IMR-90 (cell line): Measurements from ENCODE around the gene HOXA7. TPM values are rescaled to one million over a fixed set of nuclear protein-coding genes. Genes with fewer than 3 reads are reported as not detected.
A peak's percentile ranks its signal among the peaks of the same experiment; 100 is the strongest.

Source experiments
- ATAC-seq: fragments of 200-7000 bp; cut with Tn5 transposase; 2 replicates; pipeline ENCODE4 v1.9.1; 2020; ENCODE audit warnings: low read depth, mild to moderate bottlenecking, moderate library complexity
- BruUV-seq: library from RNA; stranded (reverse); fragments of 400-500 nt; replicated peaks from 2 replicates; lab custom pipeline; 2021; lab: Mats Ljungman, UMichigan
- CTCF ChIA-PET: fragments of 300-600 bp; formaldehyde crosslinking; extraction: SDS; loops from one replicate; lab custom pipeline; 2021; ENCODE audit warnings: antibody characterized with exemption; lab: Yijun Ruan, JAX
- POLR2A ChIA-PET: fragments of 300-600 bp; sonication (Branson Sonifier 250); formaldehyde crosslinking; loops from one replicate; lab custom pipeline; 2022; ENCODE audit warnings: antibody characterized with exemption; ENCODE audit not compliant: unreplicated experiment; lab: Charles Lee
- DNase-seq: peaks from one replicate; pipeline ENCODE4 v3.0.0; 2013
- H2AFZ ChIP-seq: replicated peaks from 2 replicates; pipeline ENCODE3; 2013; ENCODE audit warnings: low read length, mild to moderate bottlenecking; ENCODE audit not compliant: poor library complexity
- H2AK5ac ChIP-seq: 2 replicates; pipeline ENCODE4 v1.6.1; 2013; ENCODE audit warnings: low read depth, low read length, inconsistent platforms
- H2AK9ac ChIP-seq: replicated peaks from 2 replicates; pipeline ENCODE3; 2013; ENCODE audit warnings: mild to moderate bottlenecking, low read depth, low read length, moderate library complexity; ENCODE audit not compliant: poor library complexity
- H2BK120ac ChIP-seq: 2 replicates; pipeline ENCODE4 v1.6.1; 2013; ENCODE audit warnings: low read depth, low read length, inconsistent platforms
- H2BK15ac ChIP-seq: 3 replicates; pipeline ENCODE4 v1.6.1; 2013; ENCODE audit warnings: low read depth, low read length, inconsistent platforms
- H2BK20ac ChIP-seq: 2 replicates; pipeline ENCODE4 v1.6.1; 2013; ENCODE audit warnings: low read depth, mild to moderate bottlenecking, inconsistent platforms, low read length, moderate library complexity
- H2BK5ac ChIP-seq: 2 replicates; pipeline ENCODE4 v1.6.1; 2013; ENCODE audit warnings: mild to moderate bottlenecking, low read depth, low read length, inconsistent platforms; ENCODE audit not compliant: poor library complexity, severe bottlenecking
- H3K14ac ChIP-seq: replicated peaks from 2 replicates; pipeline ENCODE4 v1.6.1; 2013; ENCODE audit warnings: low read depth, low read length, inconsistent platforms
- H3K18ac ChIP-seq: 2 replicates; pipeline ENCODE4 v1.6.1; 2013; ENCODE audit warnings: low read depth, low read length, control low read depth
- H3K23ac ChIP-seq: 2 replicates; pipeline ENCODE4 v1.6.1; 2013; ENCODE audit warnings: low read depth, low read length, inconsistent platforms
- H3K27ac ChIP-seq: 2 replicates; pipeline ENCODE4 v1.5.1; 2013; ENCODE audit warnings: mild to moderate bottlenecking, control low read depth, low read length; ENCODE audit not compliant: insufficient read depth
- H3K27me3 ChIP-seq: 2 replicates; pipeline ENCODE4 v1.6.1; 2013; ENCODE audit warnings: low read length; ENCODE audit not compliant: control insufficient read depth, insufficient read depth
- H3K36me3 ChIP-seq: 2 replicates; pipeline ENCODE4 v1.6.1; 2013; ENCODE audit warnings: low read length, mixed read lengths; ENCODE audit not compliant: control insufficient read depth, insufficient read depth
- H3K4ac ChIP-seq: 2 replicates; pipeline ENCODE4 v1.6.1; 2013; ENCODE audit warnings: low read depth, low read length, inconsistent platforms
- H3K4me1 ChIP-seq: 2 replicates; pipeline ENCODE4 v1.6.1; 2013; ENCODE audit warnings: low read length, mixed read lengths; ENCODE audit not compliant: control insufficient read depth, insufficient read depth
- H3K4me2 ChIP-seq: 2 replicates; pipeline ENCODE4 v1.6.1; 2013; ENCODE audit warnings: low read depth, mild to moderate bottlenecking, control low read depth, low read length, moderate library complexity
- H3K4me3 ChIP-seq: 2 replicates; pipeline ENCODE4 v1.5.1; 2013; ENCODE audit warnings: low read depth, mild to moderate bottlenecking, control low read depth, low read length, moderate library complexity; ENCODE audit not compliant: insufficient read depth
- H3K56ac ChIP-seq: 2 replicates; pipeline ENCODE4 v1.6.1; 2013; ENCODE audit warnings: low read length, inconsistent platforms; ENCODE audit not compliant: insufficient read depth; ENCODE audit errors: extremely low read depth
- H3K79me1 ChIP-seq, 2 experiments: 2 replicates each; pipeline ENCODE4 v1.6.1; 2013; ENCODE audit warnings: low read length in 2 of 2, inconsistent platforms in 1 of 2, low read depth in 1 of 2
- H3K9ac ChIP-seq: 2 replicates; pipeline ENCODE4 v1.6.1; 2013; ENCODE audit warnings: low read depth, low read length, control low read depth
- H3K9me1 ChIP-seq: 2 replicates; pipeline ENCODE4 v1.6.1; 2013; ENCODE audit warnings: low read length, inconsistent platforms; ENCODE audit not compliant: insufficient read depth
- H3K9me3 ChIP-seq: 2 replicates; pipeline ENCODE4 v1.6.1; 2013; ENCODE audit warnings: low read length; ENCODE audit not compliant: control insufficient read depth, insufficient read depth
- H4K20me1 ChIP-seq: 2 replicates; pipeline ENCODE4 v1.6.1; 2013; ENCODE audit warnings: low read length, inconsistent platforms; ENCODE audit not compliant: insufficient read depth
- H4K5ac ChIP-seq: 2 replicates; pipeline ENCODE4 v1.6.1; 2013; ENCODE audit warnings: mild to moderate bottlenecking, low read depth, low read length, control low read depth
- H4K8ac ChIP-seq, 2 experiments: 2 replicates each; pipeline ENCODE4 v1.6.1; 2013; ENCODE audit warnings: low read depth in 2 of 2, low read length in 2 of 2, control low read depth in 1 of 2, inconsistent platforms in 1 of 2
- H4K91ac ChIP-seq: 2 replicates; pipeline ENCODE4 v1.6.1; 2013; ENCODE audit warnings: low read depth, low read length, inconsistent platforms; ENCODE audit not compliant: insufficient read depth
- BHLHE40 ChIP-seq: fragments of 150-350 bp; IDR thresholded peaks from 2 replicates; pipeline ENCODE4 v1.6.1; 2016; ENCODE audit warnings: mild to moderate bottlenecking, low read depth, low read length
- MAFK ChIP-seq: IDR thresholded peaks from 2 replicates; pipeline ENCODE4 v1.6.1; 2012; ENCODE audit warnings: low read depth, low read length, improper control_type of control experiment
- WGBS, 2 experiments: methylation state at CpG; one replicate each; pipeline versions ENCODE4 v1.1.5 to v1.1.7; 2013; ENCODE audit warnings: missing lambda C conversion rate in 2 of 2; ENCODE audit not compliant: insufficient read length in 1 of 2; ENCODE audit errors: extremely low coverage in 2 of 2; 5-methylcytosine and 5-hydroxymethylcytosine counted together
- dilution Hi-C: fragments of 300-500 bp; cut with HindIII; formaldehyde crosslinking; loops from one replicate; pipeline ENCODE4 v1.14.3; 2018; ENCODE audit warnings: low sequenced_read_pairs; ENCODE audit not compliant: unreplicated experiment
- in situ Hi-C: fragments of 300-500 bp; cut with MboI; formaldehyde crosslinking; loops from 3 replicates; pipeline ENCODE4 v1.14.3; 2019; ENCODE audit warnings: low sequenced_read_pairs, inconsistent platforms, mixed read lengths
- intact Hi-C: fragments of 100-400 bp; cut with micrococcal nuclease; formaldehyde crosslinking; loops from 2 replicates; pipeline ENCODE4 v1.10.0; 2022
- polyA plus RNA-seq, 3 experiments: library from polyadenylated mRNA; depleted of rRNA; stranded (reverse); fragments of >200 nt; gene quantifications; 2 replicates each; pipeline ENCODE4 v1.2.3, GENCODE V29; 2012; ENCODE audit warnings: low replicate concordance in 1 of 3
- total RNA-seq: library from RNA; depleted of rRNA; stranded (reverse); fragments of >200 nt; gene quantifications from 2 replicates; pipeline ENCODE4 v1.2.3, GENCODE V29; 2012

Gene HOXA7
- total and polyA plus RNA-seq, 2 of the 4 experiments (the other 2 are of a cell fraction): 0.18 to 1.7 TPM

- peak; percentile 41 for DNase-seq
- WGBS, 2 experiments: 14% methylated on average over 4 of the region's 42 CpGs; no CpG with 5 or more reads in 1 of the 2 experiments
- Histone ChIP-seq H2AK9ac (peak overlapping the region; percentile 87), H3K23ac (peak overlapping the region; percentile 80), H3K27ac (peak overlapping the region; percentile 99), H4K5ac (peak overlapping the region; percentile 92), H3K36me3 (peaks cover 2% of the 10 kb centered on the region; the same call in 1 of the 2 replicates), H4K20me1 (0 out of 2 replicates have a peak, but pooled peaks cover 2% of the 10 kb centered on the region), H2BK5ac (peak overlapping the region; percentile 88), H3K9me1 (peaks cover 12% of the 10 kb centered on the region), H2BK15ac (peak overlapping the region; percentile 64), H3K56ac (peak overlapping the region; percentile 76), H4K91ac (peak overlapping the region; percentile 96), H3K4me1 (peaks cover 36% of the 10 kb centered on the region), H3K79me1 (peaks cover 5 to 51% of the 10 kb centered on the region in 2 experiments; a peak in 3 of 4 replicates), H3K9me3 (no peaks in the 10 kb centered on the region), H2AK5ac (peak overlapping the region; percentile 76), H3K4me3 (peak overlapping the region; percentile 48), H2AFZ (peak overlapping the region; percentile 84), H3K27me3 (no peaks in the 10 kb centered on the region), H3K4me2 (peak overlapping the region; percentile 95), H3K18ac (peak overlapping the region; percentile 67), H3K9ac (peak overlapping the region; percentile 96), H3K4ac (peak overlapping the region; percentile 98), H4K8ac (peak overlapping the region; percentile 90 to 93), H3K14ac (peak overlapping the region; percentile 94), H2BK20ac (peak overlapping the region; percentile 63), H2BK120ac (peak overlapping the region; percentile 94)
- dilution Hi-C loops (no loop called here), intact Hi-C loops (loop anchor here (2.0 to 5.0 kb wide), 2 partner anchors 23 to 920 kb away; partner anchors contain the start of genes CBX3 and HNRNPA2B1), in situ Hi-C loops (no loop called here)
- TF ChIP-seq MAFK (no peak), BHLHE40 (peak; percentile 63)
- BruUV-seq: no TSS peak
- ATAC-seq: no peak
- CTCF ChIA-PET: interaction anchor here (0.6 to 1.2 kb wide), 2 partner anchors 17 to 41 kb away, joined by 3 to 5 read pairs; no protein-coding TSS in a partner anchor
- POLR2A ChIA-PET: interaction anchor here (1.5 kb wide), 1 partner anchor 16 kb away, joined by 3 read pairs; no protein-coding TSS in a partner anchor
These were observed 34.2 kb downstream of the HOXA7 start for GRCh38 chr7:27122077-27122910.
